H1 (cell line): ENCODE measurements around the gene PPP1R3C. TPM values are rescaled to one million over a fixed set of nuclear protein-coding genes. Genes with fewer than 3 reads are reported as not detected.

Experiments
- ATF3 ChIP-seq: IDR thresholded peaks from 2 replicates; pipeline ENCODE4 v1.6.1; 2011; ENCODE audit warnings: low read depth, mild to moderate bottlenecking, low read length; ENCODE audit not compliant: insufficient read depth
- CBX5 ChIP-seq: fragments of 300-800, 300-1000 bp; sonication (generic); IDR thresholded peaks from 2 replicates; pipeline ENCODE4 v1.7.1; 2016; ENCODE audit warnings: antibody characterized with exemption, low read length, low read depth
- CBX8 ChIP-seq: fragments of 300-800, 300-1000 bp; sonication (generic); IDR thresholded peaks from 2 replicates; pipeline ENCODE4 v1.7.1; 2016; ENCODE audit warnings: low read depth, low read length, borderline replicate concordance
- CTBP2 ChIP-seq: IDR thresholded peaks from 2 replicates; pipeline ENCODE4 v1.7.0; 2011; ENCODE audit warnings: borderline replicate concordance, mild to moderate bottlenecking, moderate library complexity, mixed read lengths, low read length; ENCODE audit not compliant: insufficient read depth, insufficient read length
- EZH2 ChIP-seq: fragments of 200-600 bp; sonication (generic); IDR thresholded peaks from 2 replicates; pipeline ENCODE4 v1.7.1; 2012; ENCODE audit warnings: low read depth, mild to moderate bottlenecking, moderate library complexity, low read length, inconsistent platforms; ENCODE audit not compliant: severe bottlenecking
- GABPA ChIP-seq: IDR thresholded peaks from 2 replicates; pipeline ENCODE4 v1.6.1; 2011; ENCODE audit warnings: mild to moderate bottlenecking, low read length, moderate library complexity, borderline replicate concordance; ENCODE audit not compliant: insufficient read depth
- JUN ChIP-seq: IDR thresholded peaks from 2 replicates; pipeline ENCODE4 v1.6.1; 2011; ENCODE audit warnings: low read depth, mild to moderate bottlenecking, improper control_type of control experiment, low read length
- KDM4A ChIP-seq: IDR thresholded peaks from one replicate; pipeline ENCODE4 v1.7.1; 2012; ENCODE audit warnings: low read depth, mild to moderate bottlenecking, moderate library complexity, low read length, inconsistent platforms; ENCODE audit not compliant: severe bottlenecking
- MAX ChIP-seq: IDR thresholded peaks from 2 replicates; pipeline ENCODE4 v1.6.1; 2012; ENCODE audit warnings: inconsistent platforms
- NRF1 ChIP-seq: IDR thresholded peaks from 2 replicates; pipeline ENCODE4 v1.6.1; 2011; ENCODE audit warnings: mild to moderate bottlenecking, low read depth, low read length, improper control_type of control experiment
- POU5F1 ChIP-seq: IDR thresholded peaks from 2 replicates; pipeline ENCODE4 v1.6.1; 2011; ENCODE audit warnings: low read depth, mild to moderate bottlenecking, low read length, moderate library complexity
- RAD21 ChIP-seq, 2 experiments: IDR thresholded peaks in 1 of 2; conservative IDR thresholded peaks in 1 of 2; 2 replicates each; pipeline ENCODE4 v1.6.1; 2011; ENCODE audit warnings: low read depth in 2 of 2, low read length in 2 of 2, improper control_type of control experiment in 1 of 2, inconsistent platforms in 1 of 2, mild to moderate bottlenecking in 1 of 2, moderate library complexity in 1 of 2
- SIRT6 ChIP-seq: IDR thresholded peaks from one replicate; pipeline ENCODE4 v1.7.1; 2012; ENCODE audit warnings: low read length, inconsistent platforms
- SP2 ChIP-seq: IDR thresholded peaks from 2 replicates; pipeline ENCODE4 v1.6.1; 2012; ENCODE audit warnings: mild to moderate bottlenecking, low read length, inconsistent platforms
- SRF ChIP-seq: IDR thresholded peaks from 2 replicates; pipeline ENCODE4 v1.6.1; 2011; ENCODE audit warnings: mild to moderate bottlenecking, low read depth, low read length, moderate library complexity
- SUZ12 ChIP-seq: fragments of 200-600 bp; sonication (generic); IDR thresholded peaks from 2 replicates; pipeline ENCODE4 v1.6.1; 2012; ENCODE audit warnings: mild to moderate bottlenecking, inconsistent platforms, low read length, moderate library complexity, mixed read lengths
- TAF7 ChIP-seq: optimal IDR thresholded peaks from 2 replicates; pipeline ENCODE3; 2011; ENCODE audit warnings: low read depth, mild to moderate bottlenecking, inconsistent platforms, low read length, moderate library complexity, borderline replicate concordance
- TBP ChIP-seq: IDR thresholded peaks from 2 replicates; pipeline ENCODE4 v1.6.1; 2011; ENCODE audit warnings: low read depth, low read length, improper control_type of control experiment
- TEAD4 ChIP-seq: IDR thresholded peaks from 2 replicates; pipeline ENCODE4 v1.6.1; 2012; ENCODE audit warnings: low read depth, low read length, inconsistent platforms, mixed read lengths
- ZNF274 ChIP-seq: IDR thresholded peaks from 2 replicates; pipeline ENCODE4 v1.7.0; 2012; ENCODE audit warnings: low read length, borderline replicate concordance; ENCODE audit errors: extremely low read depth
- polyA plus RNA-seq, 7 experiments: library from polyadenylated mRNA; depleted of rRNA in 3 of 7; stranded (reverse) in 5 of 7; unstranded in 2 of 7; fragments of >200 nt in 5 of 7; fragments of 200-250 nt in 2 of 7; gene quantifications; 1 replicate in 5 of 7; 2 replicates in 1 of 7; 4 replicates in 1 of 7; pipeline versions ENCODE4 v1.2.1 to v1.2.3, GENCODE V29; 2011 to 2013; ENCODE audit warnings: missing spikeins in 2 of 7, mixed read lengths in 2 of 7
- total RNA-seq: library from RNA; stranded (reverse); fragmentation: NEBNext Ultra II Directional; extraction: Animal tissue kit (Norgen Biotek cat#: 25700); gene quantifications from 2 replicates; pipeline ENCODE4 v1.2.1, GENCODE V29; 2021
- TF ChIP-seq, protein P1 (sequence below): IDR thresholded peaks from 2 replicates; pipeline ENCODE4 v1.6.1; 2011; ENCODE audit warnings: low read length, improper control_type of control experiment

The PPP1R3C gene
- total and polyA plus RNA-seq, 2 of the 8 experiments (the other 6 are each of a cell fraction or from before 2014, with no cell fraction given), result 1.3 TPM

DNA sequence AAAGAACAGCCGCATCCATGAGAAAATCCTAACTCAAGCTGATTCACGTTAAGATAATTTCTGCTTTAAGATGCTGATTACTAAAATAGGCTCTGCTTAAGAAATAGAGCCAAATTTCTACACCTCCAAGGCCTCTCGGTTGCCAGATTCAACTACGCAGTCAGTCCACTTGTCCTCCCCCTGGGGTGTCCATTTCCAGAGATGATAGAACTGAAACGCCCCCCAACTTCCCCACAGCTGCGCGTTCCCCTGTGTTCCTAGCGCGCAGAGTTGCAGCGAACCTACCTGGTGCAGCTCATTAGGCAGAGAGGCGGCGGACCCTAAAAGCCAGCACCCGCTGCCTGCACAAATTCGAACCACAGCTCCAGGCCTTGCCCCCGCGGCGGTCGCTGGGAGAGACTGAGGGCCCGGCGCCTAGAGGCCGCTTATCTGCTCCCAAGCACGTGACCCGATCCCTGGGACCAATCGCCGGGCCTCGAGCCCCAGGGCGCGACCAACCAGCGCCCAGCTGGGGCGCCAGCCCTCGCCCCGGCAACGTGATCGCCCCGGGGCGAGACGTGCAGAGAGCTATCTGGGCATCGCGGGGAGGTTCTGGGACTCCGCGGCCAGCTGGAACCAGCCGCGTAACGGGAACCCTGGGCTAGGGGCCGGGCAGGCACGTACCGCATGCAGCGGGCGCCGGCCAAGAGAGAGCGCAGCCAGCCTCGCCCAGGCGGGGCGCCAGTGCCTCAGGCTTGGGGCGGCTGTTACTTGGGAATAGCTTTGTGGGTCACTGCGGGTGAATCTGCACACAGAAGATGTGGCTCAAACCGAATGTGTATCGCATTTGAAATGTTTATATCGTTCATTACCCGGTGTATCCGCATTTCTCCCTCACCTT is at the start of gene PPP1R3C (continued):
- TF ChIP-seq NRF1 (no peak), SRF (no peak), SP2 (no peak), CTBP2 (no peak), TBP (peak; percentile 74), EZH2 (no peak), ZNF274 (no peak), RAD21 (IDR thresholded peaks at IDR 0.05 in 1 of 2, conservative IDR thresholded peaks at IDR 0.05 in 1 of 2; ENCODE audit: low read depth in 2 of 2, low read length in 2 of 2) (peak; percentile 43 to 50), TAF7 (no peak), KDM4A (peak; percentile 95), SIRT6 (no peak), JUN (no peak), GABPA (0 out of 2 replicates have a peak, but pooled peaks have one; percentile 52), ATF3 (0 out of 2 replicates have a peak, but pooled peaks have one; percentile 45), POU5F1 (no peak), CBX8 (no peak), CBX5 (no peak), MAX (peak; percentile 99), TEAD4 (no peak; the same call in 1 of the 2 replicates), SUZ12 (peak; percentile 50)
- TF ChIP-seq, protein P1, sequence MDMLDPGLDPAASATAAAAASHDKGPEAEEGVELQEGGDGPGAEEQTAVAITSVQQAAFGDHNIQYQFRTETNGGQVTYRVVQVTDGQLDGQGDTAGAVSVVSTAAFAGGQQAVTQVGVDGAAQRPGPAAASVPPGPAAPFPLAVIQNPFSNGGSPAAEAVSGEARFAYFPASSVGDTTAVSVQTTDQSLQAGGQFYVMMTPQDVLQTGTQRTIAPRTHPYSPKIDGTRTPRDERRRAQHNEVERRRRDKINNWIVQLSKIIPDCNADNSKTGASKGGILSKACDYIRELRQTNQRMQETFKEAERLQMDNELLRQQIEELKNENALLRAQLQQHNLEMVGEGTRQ, result peak; percentile 86
